ENCODE measurements around the gene FBXO48. TPM values are rescaled to one million over a fixed set of nuclear protein-coding genes. Genes with fewer than 3 reads are reported as not detected.

FBXO48 gene
- total RNA-seq, 2 experiments from 2014 or later, result 1.1 to 1.2 TPM

- H3K27ac Mint-ChIP-seq, result no peak overlapping the region
- intact Hi-C loops (cut with micrococcal nuclease), result no loop called here
- no peak overlapping the region for H3K4me3 Mint-ChIP-seq
- H3K4me1 Mint-ChIP-seq (ENCODE audit: low read depth), result peaks cover 5% of the 10 kb centered on the region
- CTCF ChIA-PET, result interaction anchor here (0.6 kb wide), 1 partner anchor 12 kb away, joined by 3 read pairs; no protein-coding TSS in a partner anchor
- H3K36me3 Mint-ChIP-seq (ENCODE audit: low read depth), result no peaks in the 10 kb centered on the region
- DNase-seq, result no peak
- H3K27me3 Mint-ChIP-seq (ENCODE audit: low read depth), result peaks cover 2% of the 10 kb centered on the region
- no peaks in the 10 kb centered on the region for H3K9me3 Mint-ChIP-seq
Observed at GRCh38 chr2:68416081-68416675, 50.9 kb downstream of the FBXO48 start.

- Mint-ChIP-seq H3K4me1 (ENCODE audit: low read depth) (peaks cover 5% of the 10 kb centered on the region), H3K36me3 (ENCODE audit: low read depth) (no peaks in the 10 kb centered on the region), H3K27ac (no peak overlapping the region), H3K27me3 (ENCODE audit: low read depth) (peaks cover 2% of the 10 kb centered on the region), H3K4me3 (no peak overlapping the region), H3K9me3 (no peaks in the 10 kb centered on the region)
- intact Hi-C loops (cut with micrococcal nuclease), result no loop called here
- DNase-seq, result no peak
- CTCF ChIA-PET, result no interaction called here
Observed at GRCh38 chr2:68415521-68415920, 51.6 kb downstream of the FBXO48 start.

- no peak for DNase-seq
Observed at GRCh38 chr2:68414876-68415275, 52.2 kb downstream of the FBXO48 start.

GRCh38 chr2:68414452-68414851 lies 52.6 kb downstream of the FBXO48 start:
- Mint-ChIP-seq H3K27me3 (ENCODE audit: low read depth) (no peaks in the 10 kb centered on the region), H3K27ac (no peak overlapping the region), H3K4me1 (ENCODE audit: low read depth) (peaks cover 5% of the 10 kb centered on the region), H3K9me3 (no peaks in the 10 kb centered on the region), H3K36me3 (ENCODE audit: low read depth) (no peaks in the 10 kb centered on the region), H3K4me3 (no peak overlapping the region)
- intact Hi-C loops (cut with micrococcal nuclease), result no loop called here
- CTCF ChIA-PET, result interaction anchor here (0.8 to 1.2 kb wide), 2 partner anchors 26 to 29 kb away, joined by 3 to 5 read pairs; no protein-coding TSS in a partner anchor
- no peak for DNase-seq

More at GRCh38 chr2:68414876-68415275, 52.2 kb downstream of the FBXO48 start:
- peaks cover 2% of the 10 kb centered on the region for H3K27me3 Mint-ChIP-seq (ENCODE audit: low read depth)
- no peaks in the 10 kb centered on the region for H3K36me3 Mint-ChIP-seq (ENCODE audit: low read depth)
- intact Hi-C loops (cut with micrococcal nuclease), result no loop called here
- CTCF ChIA-PET, result interaction anchor here (0.8 kb wide), 1 partner anchor 28 kb away, joined by 3 read pairs; no protein-coding TSS in a partner anchor
- no peak overlapping the region for H3K27ac Mint-ChIP-seq
- peaks cover 5% of the 10 kb centered on the region for H3K4me1 Mint-ChIP-seq (ENCODE audit: low read depth)
- H3K4me3 Mint-ChIP-seq, result no peak overlapping the region
- no peaks in the 10 kb centered on the region for H3K9me3 Mint-ChIP-seq

GRCh38 chr2:68413466-68413865 lies 53.6 kb downstream of the FBXO48 start:
- no peaks in the 10 kb centered on the region for H3K36me3 Mint-ChIP-seq (ENCODE audit: low read depth)
- H3K4me3 Mint-ChIP-seq, result no peak overlapping the region
- no peak overlapping the region for H3K27ac Mint-ChIP-seq
- H3K4me1 Mint-ChIP-seq (ENCODE audit: low read depth), result peaks cover 5% of the 10 kb centered on the region
- CTCF ChIA-PET, result interaction anchor here (1.2 kb wide), 1 partner anchor 27 kb away, joined by 5 read pairs; no protein-coding TSS in a partner anchor
- no peak for DNase-seq
- intact Hi-C loops (cut with micrococcal nuclease), result no loop called here
- H3K9me3 Mint-ChIP-seq, result no peaks in the 10 kb centered on the region
- H3K27me3 Mint-ChIP-seq (ENCODE audit: low read depth), result no peaks in the 10 kb centered on the region

GRCh38 chr2:68412127-68412819 lies 54.8 kb downstream of the FBXO48 start:
- CTCF ChIA-PET, result interaction anchor here (1.1 to 2.0 kb wide), 2 partner anchors 29 to 51 kb away, joined by 3 to 5 read pairs; no protein-coding TSS in a partner anchor
- peaks cover 5% of the 10 kb centered on the region for H3K4me1 Mint-ChIP-seq (ENCODE audit: low read depth)
- peaks cover 3% of the 10 kb centered on the region for H3K27me3 Mint-ChIP-seq (ENCODE audit: low read depth)
- DNase-seq, result no peak
- no peak overlapping the region for H3K27ac Mint-ChIP-seq
- H3K9me3 Mint-ChIP-seq, result peaks cover 2% of the 10 kb centered on the region
- H3K4me3 Mint-ChIP-seq, result no peak overlapping the region
- intact Hi-C loops (cut with micrococcal nuclease), result no loop called here
- H3K36me3 Mint-ChIP-seq (ENCODE audit: low read depth), result no peaks in the 10 kb centered on the region

GRCh38 chr2:68411397-68412126 lies 55.5 kb downstream of the FBXO48 start:
- peaks cover 3% of the 10 kb centered on the region for H3K27me3 Mint-ChIP-seq (ENCODE audit: low read depth)
- peaks cover 2% of the 10 kb centered on the region for H3K9me3 Mint-ChIP-seq
- CTCF ChIA-PET, result interaction anchor here (0.7 to 2.0 kb wide), 4 partner anchors 30 to 140 kb away, joined by 3 to 5 read pairs (median 3); no protein-coding TSS in a partner anchor
- no peak for DNase-seq
- peaks cover 5% of the 10 kb centered on the region for H3K4me1 Mint-ChIP-seq (ENCODE audit: low read depth)
- no peak overlapping the region for H3K27ac Mint-ChIP-seq
- H3K36me3 Mint-ChIP-seq (ENCODE audit: low read depth), result no peaks in the 10 kb centered on the region
- no peak overlapping the region for H3K4me3 Mint-ChIP-seq
- intact Hi-C loops (cut with micrococcal nuclease), result no loop called here

Other genes with a start within 250 kb of the FBXO48 start
- gene PPP3R1, start 214.8 kb downstream of the FBXO48 start, total RNA-seq, result 10 to 100 TPM; 61.3 to 63.5 TPM
- not detected for gene CNRIP1, start 147.3 kb downstream of the FBXO48 start, total RNA-seq
- gene PLEK, start 102.0 kb downstream of the FBXO48 start, total RNA-seq, result 1 to 10 TPM in 1 of 2 experiments, under 1 TPM in 1; 0.77 to 1.1 TPM
- 1 to 10 TPM; 2.4 to 2.7 TPM for gene APLF, start 291 bp upstream of the FBXO48 start, total RNA-seq
- not detected for gene PROKR1, start 176.3 kb upstream of the FBXO48 start, total RNA-seq